Measurements from ENCODE around the gene PHC3. TPM values are rescaled to one million over a fixed set of nuclear protein-coding genes. Genes with fewer than 3 reads are reported as not detected.

The PHC3 gene
- total RNA-seq, 2 donors from 2014 or later = 34.5 to 100 TPM

- H3K27me3 ChIP-seq (replicated peaks; ENCODE audit: insufficient read depth) = no peaks in the 10 kb centered on the region
- peak; percentile 62 for DNase-seq (ENCODE audit: low spot score)
- TF ChIP-seq POLR2AphosphoS5 (IDR thresholded peaks at IDR 0.05) (peak; percentile 53), POLR2A (IDR thresholded peaks at IDR 0.05) (no peak)
- TF ChIP-seq, protein P1, sequence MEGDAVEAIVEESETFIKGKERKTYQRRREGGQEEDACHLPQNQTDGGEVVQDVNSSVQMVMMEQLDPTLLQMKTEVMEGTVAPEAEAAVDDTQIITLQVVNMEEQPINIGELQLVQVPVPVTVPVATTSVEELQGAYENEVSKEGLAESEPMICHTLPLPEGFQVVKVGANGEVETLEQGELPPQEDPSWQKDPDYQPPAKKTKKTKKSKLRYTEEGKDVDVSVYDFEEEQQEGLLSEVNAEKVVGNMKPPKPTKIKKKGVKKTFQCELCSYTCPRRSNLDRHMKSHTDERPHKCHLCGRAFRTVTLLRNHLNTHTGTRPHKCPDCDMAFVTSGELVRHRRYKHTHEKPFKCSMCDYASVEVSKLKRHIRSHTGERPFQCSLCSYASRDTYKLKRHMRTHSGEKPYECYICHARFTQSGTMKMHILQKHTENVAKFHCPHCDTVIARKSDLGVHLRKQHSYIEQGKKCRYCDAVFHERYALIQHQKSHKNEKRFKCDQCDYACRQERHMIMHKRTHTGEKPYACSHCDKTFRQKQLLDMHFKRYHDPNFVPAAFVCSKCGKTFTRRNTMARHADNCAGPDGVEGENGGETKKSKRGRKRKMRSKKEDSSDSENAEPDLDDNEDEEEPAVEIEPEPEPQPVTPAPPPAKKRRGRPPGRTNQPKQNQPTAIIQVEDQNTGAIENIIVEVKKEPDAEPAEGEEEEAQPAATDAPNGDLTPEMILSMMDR (IDR thresholded peaks at IDR 0.05) = no peak
- no peaks in the 10 kb centered on the region for H3K36me3 ChIP-seq
- H3K4me1 ChIP-seq (replicated peaks) = peaks cover 8% of the 10 kb centered on the region
- intact Hi-C loops (cut with DNase I) = no loop called here
- H3K27ac ChIP-seq = peak overlapping the region; percentile 75 to 86
- H3K4me3 ChIP-seq = no peak overlapping the region
- WGBS = 67% methylated on average over 10 of the region's 10 CpGs
- no peaks in the 10 kb centered on the region for H3K9me3 ChIP-seq
Observed at GRCh38 chr3:170049146-170050000, 132.2 kb downstream of the PHC3 start.

- H3K4me1 ChIP-seq (replicated peaks) = peaks cover 8% of the 10 kb centered on the region
Observed at GRCh38 chr3:170047133-170047404, 134.5 kb downstream of the PHC3 start.

DNA sequence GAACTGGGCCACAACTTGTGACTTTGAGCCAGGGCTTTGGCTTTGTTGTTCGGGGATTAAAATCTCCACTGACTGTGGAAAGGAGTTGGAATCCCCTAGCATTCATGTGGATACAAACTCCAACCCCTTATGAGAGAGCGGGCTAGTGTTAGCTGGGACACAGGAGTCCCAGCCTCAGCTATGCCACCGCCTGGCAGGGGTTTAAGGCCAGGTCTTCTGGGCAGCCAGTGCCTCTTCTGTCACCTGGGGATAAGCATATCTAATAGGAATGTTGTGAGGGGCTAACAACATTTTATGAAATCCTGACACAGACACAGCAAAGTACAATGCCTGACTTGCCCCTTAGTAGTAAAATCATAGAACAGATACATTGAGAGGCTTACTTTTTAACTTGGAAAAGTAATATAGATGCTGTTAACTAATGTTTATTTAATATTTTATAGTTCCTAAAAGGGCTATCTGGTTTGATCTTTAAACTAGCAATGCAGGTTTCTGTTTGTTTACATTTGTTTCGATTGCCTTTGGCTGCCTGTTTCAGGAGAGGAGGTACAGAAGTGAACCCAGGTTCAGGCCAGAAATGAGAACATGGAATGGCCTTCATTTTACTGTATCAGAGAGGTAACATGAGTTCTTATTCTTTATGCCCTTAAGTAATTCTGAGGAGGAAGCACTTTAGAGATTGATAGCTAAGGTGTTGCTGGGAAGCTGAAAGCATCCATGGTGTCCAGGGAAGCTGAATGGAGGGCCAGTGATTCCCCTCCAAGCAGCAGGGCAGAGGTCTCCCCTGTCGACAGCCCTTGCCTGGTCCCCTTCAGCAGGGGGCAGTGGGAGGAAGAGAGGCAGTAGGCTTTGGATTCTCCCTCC, 135.0 kb downstream of the PHC3 start:
- no peaks in the 10 kb centered on the region for H3K36me3 ChIP-seq
- peak overlapping the region; percentile 79 to 86 for H3K27ac ChIP-seq
- DNase-seq (ENCODE audit: low spot score) = peak; percentile 29
- WGBS = 41% methylated on average over 5 of the region's 5 CpGs
- intact Hi-C loops (cut with DNase I) = no loop called here
- TF ChIP-seq POLR2A (IDR thresholded peaks at IDR 0.05) (no peak), POLR2AphosphoS5 (IDR thresholded peaks at IDR 0.05) (peak; percentile 51)
- H3K4me1 ChIP-seq (replicated peaks) = peaks cover 8% of the 10 kb centered on the region
- no peak overlapping the region for H3K4me3 ChIP-seq
- H3K9me3 ChIP-seq = no peaks in the 10 kb centered on the region
- H3K27me3 ChIP-seq (replicated peaks; ENCODE audit: insufficient read depth) = no peaks in the 10 kb centered on the region

More at GRCh38 chr3:170047133-170047404, 134.5 kb downstream of the PHC3 start:
- 87% methylated on average over 3 of the region's 3 CpGs for WGBS
- intact Hi-C loops (cut with DNase I) = no loop called here
- TF ChIP-seq, protein P1 (IDR thresholded peaks at IDR 0.05) = no peak
- no peak for TF ChIP-seq POLR2AphosphoS5 (IDR thresholded peaks at IDR 0.05)
- no peak for TF ChIP-seq POLR2A (IDR thresholded peaks at IDR 0.05)
- Histone ChIP-seq H3K36me3 (no peaks in the 10 kb centered on the region), H3K9me3 (no peaks in the 10 kb centered on the region), H3K27me3 (replicated peaks; ENCODE audit: insufficient read depth) (no peaks in the 10 kb centered on the region), H3K4me3 (no peak overlapping the region), H3K27ac (peak overlapping the region; percentile 79 to 86)
- no peak for DNase-seq (ENCODE audit: low spot score)

GRCh38 chr3:170044795-170045244, 136.7 kb downstream of the PHC3 start:
- WGBS = 66% methylated on average over 8 of the region's 8 CpGs

GRCh38 chr3:170044271-170044670, 137.3 kb downstream of the PHC3 start:
- no peak for DNase-seq (ENCODE audit: low spot score)
- WGBS = 85% methylated on average over 8 of the region's 8 CpGs
- Histone ChIP-seq H3K27ac (peak overlapping the region; percentile 79 to 86), H3K9me3 (no peaks in the 10 kb centered on the region), H3K4me3 (no peak overlapping the region), H3K27me3 (replicated peaks; ENCODE audit: insufficient read depth) (no peaks in the 10 kb centered on the region), H3K36me3 (no peaks in the 10 kb centered on the region), H3K4me1 (replicated peaks) (peaks cover 8% of the 10 kb centered on the region)
- TF ChIP-seq, protein P1 (IDR thresholded peaks at IDR 0.05) = no peak
- no peak for TF ChIP-seq POLR2AphosphoS5 (IDR thresholded peaks at IDR 0.05)
- TF ChIP-seq POLR2A (IDR thresholded peaks at IDR 0.05) = no peak
- intact Hi-C loops (cut with DNase I) = no loop called here

More at GRCh38 chr3:170044795-170045244, 136.7 kb downstream of the PHC3 start:
- Histone ChIP-seq H3K9me3 (no peaks in the 10 kb centered on the region), H3K27me3 (replicated peaks; ENCODE audit: insufficient read depth) (no peaks in the 10 kb centered on the region), H3K27ac (peak overlapping the region; percentile 79 to 86), H3K4me3 (no peak overlapping the region), H3K4me1 (replicated peaks) (peaks cover 8% of the 10 kb centered on the region), H3K36me3 (no peaks in the 10 kb centered on the region)
- intact Hi-C loops (cut with DNase I) = no loop called here
- DNase-seq (ENCODE audit: low spot score) = no peak
- no peak for TF ChIP-seq POLR2A (IDR thresholded peaks at IDR 0.05)
- TF ChIP-seq POLR2AphosphoS5 (IDR thresholded peaks at IDR 0.05) = peak; percentile 14
